ENCODE data around the gene BIRC7. TPM values are rescaled to one million over a fixed set of nuclear protein-coding genes. Genes with fewer than 3 reads are reported as not detected.

BIRC7 gene
- total RNA-seq, 1 donor from 2014 or later: 10.6 TPM

DNA sequence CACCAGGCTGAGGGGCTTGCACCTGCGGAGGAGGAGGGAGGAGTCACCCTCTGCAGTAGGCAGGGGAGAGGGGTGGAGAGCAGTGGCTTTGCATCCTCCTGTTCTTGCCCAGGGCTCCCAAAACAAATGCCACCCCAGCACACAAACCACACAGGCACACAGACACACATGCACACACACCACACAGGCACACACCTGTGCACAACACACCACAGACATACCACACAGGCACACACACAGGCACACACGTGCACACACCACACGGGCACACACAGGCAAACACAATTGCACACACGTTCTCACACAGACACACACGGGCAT lies 46.4 kb upstream of the BIRC7 start:
- TF ChIP-seq CTCF (conservative IDR thresholded peaks at IDR 0.05; ENCODE audit: low read depth, low read length): no peak
- DNase-seq (ENCODE audit: low read depth): no peak
- H3K4me3 ChIP-seq (ENCODE audit: low read depth, low read length): no peak overlapping the region

GRCh38 chr20:63189846-63190559 lies 45.7 kb upstream of the BIRC7 start:
- no peak for DNase-seq (ENCODE audit: low read depth)
- TF ChIP-seq CTCF (conservative IDR thresholded peaks at IDR 0.05; ENCODE audit: low read depth, low read length): no peak
- no peak overlapping the region for H3K4me3 ChIP-seq (ENCODE audit: low read depth, low read length)

GRCh38 chr20:63190828-63191227 lies 44.9 kb upstream of the BIRC7 start:
- no peak for DNase-seq (ENCODE audit: low read depth)
- no peak for TF ChIP-seq CTCF (conservative IDR thresholded peaks at IDR 0.05; ENCODE audit: low read depth, low read length)
- no peak overlapping the region for H3K4me3 ChIP-seq (ENCODE audit: low read depth, low read length)

DNA sequence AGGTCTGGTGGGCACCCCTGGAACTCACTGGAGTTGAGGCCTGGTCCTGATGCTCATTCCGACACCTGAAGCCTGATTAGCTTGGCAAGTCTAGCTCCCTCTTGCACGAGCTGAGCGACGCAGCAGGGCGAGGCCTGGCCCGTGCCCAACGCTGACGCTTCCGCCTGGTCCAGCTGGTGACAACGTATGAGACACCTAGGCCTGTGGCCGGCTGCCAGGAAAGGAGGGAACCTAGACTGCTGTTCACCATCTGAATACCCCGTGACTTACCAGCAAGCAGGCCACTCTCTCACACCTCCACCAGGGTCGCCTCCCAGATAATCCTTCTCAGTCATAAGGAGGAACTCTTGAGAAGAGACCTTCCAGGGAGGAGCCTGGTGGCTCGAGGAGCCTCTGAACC lies 44.3 kb upstream of the BIRC7 start:
- H3K4me3 ChIP-seq (ENCODE audit: low read depth, low read length): no peak overlapping the region
- TF ChIP-seq CTCF (conservative IDR thresholded peaks at IDR 0.05; ENCODE audit: low read depth, low read length): no peak
- no peak for DNase-seq (ENCODE audit: low read depth)

DNA sequence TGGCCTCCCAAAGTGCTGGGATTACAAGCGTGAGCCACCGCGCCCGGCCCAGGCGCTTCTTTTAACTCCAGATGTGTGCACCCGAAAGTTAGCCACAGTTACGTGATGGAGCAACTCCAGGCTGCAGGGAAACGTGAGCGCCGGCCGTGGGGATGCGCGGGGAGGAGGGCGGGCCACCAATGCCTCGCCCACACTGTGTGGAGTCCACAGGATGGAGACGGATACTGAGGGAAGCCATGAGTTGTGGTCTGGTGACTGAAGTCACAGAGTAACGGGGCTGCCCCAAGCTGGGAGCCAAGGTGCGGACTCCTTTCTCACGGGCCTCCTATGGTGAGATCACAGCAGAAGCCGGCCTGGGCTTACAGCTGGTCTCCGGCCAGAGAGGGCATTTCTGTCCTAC lies 43.0 kb upstream of the BIRC7 start:
- DNase-seq (ENCODE audit: low read depth): no peak
- no peak overlapping the region for H3K4me3 ChIP-seq (ENCODE audit: low read depth, low read length)

DNA sequence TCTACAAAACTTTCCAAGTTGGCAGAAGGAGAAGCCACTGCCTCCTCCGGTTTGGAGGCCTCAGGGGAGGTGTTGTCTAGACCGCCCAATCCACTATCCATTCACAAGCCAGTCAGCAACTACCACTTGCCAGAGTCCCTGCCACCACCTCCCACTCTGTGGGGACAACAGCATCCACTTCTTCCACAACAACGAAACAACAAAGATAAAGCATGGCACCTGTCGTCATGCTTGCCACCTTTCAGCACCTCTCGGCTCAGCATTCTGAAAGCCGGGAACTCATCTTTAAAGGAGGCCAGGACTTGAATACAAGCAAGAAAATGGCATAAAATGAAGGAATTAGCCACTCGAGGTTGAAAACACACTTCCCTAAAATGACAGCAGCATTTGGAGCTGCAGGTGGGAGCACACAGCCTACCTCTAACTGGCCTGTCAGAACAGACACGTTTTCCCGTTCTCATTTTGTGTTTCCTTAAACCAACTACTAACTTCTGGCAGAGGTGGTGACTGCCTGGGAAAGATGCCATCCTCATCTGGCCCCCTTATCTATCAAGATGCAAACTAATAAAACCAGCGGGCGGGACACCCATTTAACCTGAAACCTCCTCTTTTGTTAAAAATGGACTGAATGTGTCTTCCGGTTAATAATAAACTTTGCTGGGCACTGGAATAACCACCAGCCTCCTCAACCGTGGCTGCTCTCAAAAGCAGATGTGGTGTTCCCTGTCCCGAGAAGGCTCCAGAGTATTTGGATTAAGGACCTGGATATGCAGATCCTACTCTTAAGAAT lies 41.5 kb upstream of the BIRC7 start:
- TF ChIP-seq CTCF (conservative IDR thresholded peaks at IDR 0.05; ENCODE audit: low read depth, low read length): no peak
- no peak overlapping the region for H3K4me3 ChIP-seq (ENCODE audit: low read depth, low read length)
- no peak for DNase-seq (ENCODE audit: low read depth)

More for the DNA sequence above, 43.0 kb upstream of the BIRC7 start:
- TF ChIP-seq CTCF (conservative IDR thresholded peaks at IDR 0.05; ENCODE audit: low read depth, low read length): no peak

DNA sequence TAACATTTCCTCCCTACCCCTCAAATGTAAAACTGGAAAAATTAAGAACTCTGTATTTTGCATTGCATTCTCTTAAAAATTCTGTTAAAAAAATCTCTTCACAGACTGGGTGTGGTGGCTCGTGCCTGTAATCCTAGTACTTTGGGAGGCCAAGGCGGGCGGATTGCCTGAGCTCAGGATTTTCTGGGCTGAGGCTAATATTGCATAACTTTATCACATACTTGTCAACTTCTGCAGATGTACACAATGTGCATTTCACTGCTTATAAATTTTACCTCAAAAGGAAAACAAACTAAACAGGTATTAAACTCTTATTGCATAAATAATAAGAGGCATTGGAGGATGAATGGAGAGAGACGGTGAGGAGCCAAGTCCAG lies 40.9 kb upstream of the BIRC7 start:
- no peak for TF ChIP-seq CTCF (conservative IDR thresholded peaks at IDR 0.05; ENCODE audit: low read depth, low read length)

More for the DNA sequence above, 40.9 kb upstream of the BIRC7 start:
- no peak overlapping the region for H3K4me3 ChIP-seq (ENCODE audit: low read depth, low read length)
- no peak for DNase-seq (ENCODE audit: low read depth)
